T-helper 2 cell treated with Interferon-gamma antibody and Interleukin-4, amounts not matched to agents 100 ng/mL and 5 ng/mL, for 36 hours (primary cell): ENCODE measurements around the gene SWSAP1. TPM values are rescaled to one million over a fixed set of nuclear protein-coding genes. Genes with fewer than 3 reads are reported as not detected.

Source experiments
- intact Hi-C: fragments of 100-400 bp; cut with micrococcal nuclease; formaldehyde crosslinking; loops from one replicate; pipeline ENCODE4 v1.15.1; 2023
- total RNA-seq: library from RNA; stranded (reverse); gene quantifications from 2 replicates; pipeline ENCODE4 v1.2.3, GENCODE V29; 2022

SWSAP1 gene
- total RNA-seq, 1 donor from 2014 or later, result 3.6 TPM

GRCh38 chr19:11377756-11378155, 3.3 kb downstream of the SWSAP1 start:
- intact Hi-C loops, result loop anchor here (10.0 kb wide), 1 partner anchor 283 kb away; no protein-coding TSS in a partner anchor

- intact Hi-C loops, result loop anchor here (10.0 kb wide), 1 partner anchor 284 kb away; no protein-coding TSS in a partner anchor
Measured at GRCh38 chr19:11378319-11379189, 4.1 kb downstream of the SWSAP1 start.

- intact Hi-C loops, result loop anchor here (10.0 kb wide), 1 partner anchor 285 kb away; no protein-coding TSS in a partner anchor
Measured at GRCh38 chr19:11379269-11379845, 4.9 kb downstream of the SWSAP1 start.

- intact Hi-C loops, result loop anchor here (5.0 to 10.0 kb wide), 2 partner anchors 42 to 285 kb away; no protein-coding TSS in a partner anchor
Measured at GRCh38 chr19:11379857-11380350, 5.4 kb downstream of the SWSAP1 start.

- intact Hi-C loops, result loop anchor here (1.0 to 5.0 kb wide), 3 partner anchors 41 to 124 kb away; partner anchors contain the start of genes ODAD3, PRKCSH and ZNF653
Measured at GRCh38 chr19:11380653-11381537, 6.4 kb downstream of the SWSAP1 start.

GRCh38 chr19:11382898-11383705, 8.6 kb downstream of the SWSAP1 start:
- intact Hi-C loops, result loop anchor here (5.0 kb wide), 1 partner anchor 39 kb away; no protein-coding TSS in a partner anchor

GRCh38 chr19:11383706-11384048, 9.2 kb downstream of the SWSAP1 start:
- intact Hi-C loops, result loop anchor here (5.0 kb wide), 1 partner anchor 39 kb away; no protein-coding TSS in a partner anchor

- intact Hi-C loops, result loop anchor here (5.0 kb wide), 1 partner anchor 38 kb away; no protein-coding TSS in a partner anchor
Measured at GRCh38 chr19:11384778-11385129, 10.3 kb downstream of the SWSAP1 start.

- intact Hi-C loops, result no loop called here
Measured at GRCh38 chr19:11387162-11388034, 12.9 kb downstream of the SWSAP1 start.

- intact Hi-C loops, result no loop called here
Measured at GRCh38 chr19:11390359-11390758, 15.9 kb downstream of the SWSAP1 start.

- intact Hi-C loops, result no loop called here
Measured at GRCh38 chr19:11390933-11391680, 16.6 kb downstream of the SWSAP1 start.

- intact Hi-C loops, result no loop called here
Measured at GRCh38 chr19:11397089-11397610, 22.7 kb downstream of the SWSAP1 start.

- intact Hi-C loops, result no loop called here
Measured at GRCh38 chr19:11399667-11400066, 25.2 kb downstream of the SWSAP1 start.

GRCh38 chr19:11400798-11401197, 26.3 kb downstream of the SWSAP1 start:
- intact Hi-C loops, result no loop called here

GRCh38 chr19:11401808-11402543, 27.5 kb downstream of the SWSAP1 start:
- intact Hi-C loops, result no loop called here

GRCh38 chr19:11404588-11405222, 30.2 kb downstream of the SWSAP1 start:
- intact Hi-C loops, result no loop called here
